Spleen (tissue), 7 donors: ENCODE data around the gene DLG1.

Experiments
- CTCF ChIP-seq, 11 experiments: fragments of 200-600 bp in 7 of 11; fragments of 450-650 bp in 4 of 11; sonication (generic) in 4 of 11; IDR thresholded peaks in 8 of 11; conservative IDR thresholded peaks in 3 of 11; 1 replicate in 7 of 11; 2 replicates in 4 of 11; pipeline versions ENCODE4 v1.4.0 to v1.8.0; 2016 to 2021; ENCODE audit warnings: antibody characterized with exemption in 11 of 11, inconsistent platforms in 4 of 11, mild to moderate bottlenecking in 1 of 11
- POLR2A ChIP-seq, 3 donors: fragments of 450-650 bp; IDR thresholded peaks; one replicate each; pipeline ENCODE4 v1.5.1; 2017; ENCODE audit warnings: antibody characterized with exemption in 3 of 3, mild to moderate bottlenecking in 1 of 3
- POLR2AphosphoS5 ChIP-seq, 3 donors: sonication (generic); formaldehyde crosslinking; IDR thresholded peaks; one replicate each; pipeline ENCODE4 v1.5.1; 2017; ENCODE audit warnings: antibody characterized with exemption in 3 of 3
- donor health status: DM: no; HTN: no; CAD: no; lungs with moderate emphysema.
- donor health status: DM: no; HTN: no; CAD: no.
- donor health status: DM: no; HTN: no; CAD: no.

GRCh38 chr3:197293605-197294237, 4.7 kb downstream of the DLG1 start:
- TF ChIP-seq CTCF (IDR thresholded peaks at IDR 0.05 in 8 of 11, conservative IDR thresholded peaks at IDR 0.05 in 3 of 11) (no peak), POLR2A (IDR thresholded peaks at IDR 0.05) (no peak), POLR2AphosphoS5 (IDR thresholded peaks at IDR 0.05) (no peak)
